ENCODE results near the gene HDAC1. TPM values are rescaled to one million over a fixed set of nuclear protein-coding genes. Genes with fewer than 3 reads are reported as not detected.

HDAC1 gene
- total and polyA plus RNA-seq, 2 of the 8 experiments (the other 6 are each of a cell fraction or from before 2014, with no cell fraction given), result 111 to 125 TPM

- no peak for TF ChIP-seq GTF2F1 (IDR thresholded peaks at IDR 0.05; ENCODE audit: borderline replicate concordance, low read depth, low read length)
- no peak for TF ChIP-seq POLR2A (IDR thresholded peaks at IDR 0.05; ENCODE audit: control extremely low read depth in 1 of 2, low read depth in 2 of 2, low read length in 2 of 2)
- no peak for TF ChIP-seq CHD1 (IDR thresholded peaks at IDR 0.05; ENCODE audit: low read depth, low read length)
- TF ChIP-seq NRF1 (IDR thresholded peaks at IDR 0.05; ENCODE audit: low read depth, low read length), result no peak
These were observed 45.0 kb upstream of the HDAC1 start, which contains the start of gene FAM167B (continued) for GRCh38 chr1:32246888-32247273.
